PC-3 (cell line): ENCODE measurements around the gene AQP6.

Source experiments
- CTCF ChIP-seq: fragments of 300-600 bp; sonication (generic); conservative IDR thresholded peaks from 2 replicates; pipeline ENCODE4 v1.5.1; 2017; ENCODE audit warnings: antibody characterized with exemption, low read depth, mild to moderate bottlenecking, low read length
- EZH2 ChIP-seq: fragments of 300-600 bp; sonication (generic); IDR thresholded peaks from one replicate; pipeline ENCODE4 v1.6.1; 2017; ENCODE audit warnings: antibody characterized with exemption, mild to moderate bottlenecking, low read length; ENCODE audit not compliant: unreplicated experiment
- EZH2phosphoT487 ChIP-seq: fragments of 300-600 bp; sonication (generic); IDR thresholded peaks from 2 replicates; pipeline ENCODE4 v1.6.1; 2018; ENCODE audit warnings: mild to moderate bottlenecking, antibody characterized with exemption, low read length, borderline replicate concordance

GRCh38 chr12:50006280-50006679 lies 33.5 kb downstream of the AQP6 start:
- TF ChIP-seq CTCF (no peak), EZH2phosphoT487 (no peak), EZH2 (no peak)
